ENCODE measurements around the gene CA14. TPM values are rescaled to one million over a fixed set of nuclear protein-coding genes. Genes with fewer than 3 reads are reported as not detected.
A peak's percentile ranks its signal among the peaks of the same experiment; 100 is the strongest.

Gene CA14
- total and polyA plus RNA-seq, 9 of the 15 experiments (the other 6 are each of a cell fraction or from before 2014, with no cell fraction given): 0.13 to 0.57 (median 0.26) TPM; not detected in 1

- TF ChIP-seq TFAM (CRISPR knock-in tag; conservative IDR thresholded peaks at IDR 0.05) (no peak), NFRKB (IDR thresholded peaks at IDR 0.05; ENCODE audit: low read depth) (peak; percentile 75; the same call in 1 of the 2 replicates), NUFIP1 (IDR thresholded peaks at IDR 0.05; ENCODE audit: partially characterized antibody) (no peak), E4F1 (CRISPR knock-in tag; IDR thresholded peaks at IDR 0.05; ENCODE audit: borderline replicate concordance) (no peak), NFE2L1 (tag; IDR thresholded peaks at IDR 0.05; ENCODE audit: borderline replicate concordance, low read depth) (no peak), HSF4 (CRISPR knock-in tag; IDR thresholded peaks at IDR 0.05; ENCODE audit: borderline replicate concordance) (no peak), ZBTB17 (CRISPR knock-in tag; IDR thresholded peaks at IDR 0.05) (0 out of 2 replicates have a peak, but pooled peaks have one; percentile 21), ZNF134 (CRISPR knock-in tag; conservative IDR thresholded peaks at IDR 0.05) (peak; percentile 72), SMARCC2 (IDR thresholded peaks at IDR 0.05; ENCODE audit: low read depth) (no peak), KAT7 (CRISPR knock-in tag; IDR thresholded peaks at IDR 0.05; ENCODE audit: borderline replicate concordance) (no peak), ZFP1 (CRISPR knock-in tag; IDR thresholded peaks at IDR 0.05) (no peak), GABPB2 (CRISPR knock-in tag; conservative IDR thresholded peaks at IDR 0.05) (no peak), POU5F1 (IDR thresholded peaks at IDR 0.05; ENCODE audit: borderline replicate concordance, low read depth, low read length, partially characterized antibody) (no peak), ZNF76 (CRISPR knock-in tag; IDR thresholded peaks at IDR 0.05; ENCODE audit: borderline replicate concordance) (no peak)
- TF ChIP-seq, protein P1, sequence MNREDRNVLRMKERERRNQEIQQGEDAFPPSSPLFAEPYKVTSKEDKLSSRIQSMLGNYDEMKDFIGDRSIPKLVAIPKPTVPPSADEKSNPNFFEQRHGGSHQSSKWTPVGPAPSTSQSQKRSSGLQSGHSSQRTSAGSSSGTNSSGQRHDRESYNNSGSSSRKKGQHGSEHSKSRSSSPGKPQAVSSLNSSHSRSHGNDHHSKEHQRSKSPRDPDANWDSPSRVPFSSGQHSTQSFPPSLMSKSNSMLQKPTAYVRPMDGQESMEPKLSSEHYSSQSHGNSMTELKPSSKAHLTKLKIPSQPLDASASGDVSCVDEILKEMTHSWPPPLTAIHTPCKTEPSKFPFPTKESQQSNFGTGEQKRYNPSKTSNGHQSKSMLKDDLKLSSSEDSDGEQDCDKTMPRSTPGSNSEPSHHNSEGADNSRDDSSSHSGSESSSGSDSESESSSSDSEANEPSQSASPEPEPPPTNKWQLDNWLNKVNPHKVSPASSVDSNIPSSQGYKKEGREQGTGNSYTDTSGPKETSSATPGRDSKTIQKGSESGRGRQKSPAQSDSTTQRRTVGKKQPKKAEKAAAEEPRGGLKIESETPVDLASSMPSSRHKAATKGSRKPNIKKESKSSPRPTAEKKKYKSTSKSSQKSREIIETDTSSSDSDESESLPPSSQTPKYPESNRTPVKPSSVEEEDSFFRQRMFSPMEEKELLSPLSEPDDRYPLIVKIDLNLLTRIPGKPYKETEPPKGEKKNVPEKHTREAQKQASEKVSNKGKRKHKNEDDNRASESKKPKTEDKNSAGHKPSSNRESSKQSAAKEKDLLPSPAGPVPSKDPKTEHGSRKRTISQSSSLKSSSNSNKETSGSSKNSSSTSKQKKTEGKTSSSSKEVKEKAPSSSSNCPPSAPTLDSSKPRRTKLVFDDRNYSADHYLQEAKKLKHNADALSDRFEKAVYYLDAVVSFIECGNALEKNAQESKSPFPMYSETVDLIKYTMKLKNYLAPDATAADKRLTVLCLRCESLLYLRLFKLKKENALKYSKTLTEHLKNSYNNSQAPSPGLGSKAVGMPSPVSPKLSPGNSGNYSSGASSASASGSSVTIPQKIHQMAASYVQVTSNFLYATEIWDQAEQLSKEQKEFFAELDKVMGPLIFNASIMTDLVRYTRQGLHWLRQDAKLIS (CRISPR knock-in tag; IDR thresholded peaks at IDR 0.05): no peak; the same call in 1 of the 2 replicates
- TF ChIP-seq, protein P2, sequence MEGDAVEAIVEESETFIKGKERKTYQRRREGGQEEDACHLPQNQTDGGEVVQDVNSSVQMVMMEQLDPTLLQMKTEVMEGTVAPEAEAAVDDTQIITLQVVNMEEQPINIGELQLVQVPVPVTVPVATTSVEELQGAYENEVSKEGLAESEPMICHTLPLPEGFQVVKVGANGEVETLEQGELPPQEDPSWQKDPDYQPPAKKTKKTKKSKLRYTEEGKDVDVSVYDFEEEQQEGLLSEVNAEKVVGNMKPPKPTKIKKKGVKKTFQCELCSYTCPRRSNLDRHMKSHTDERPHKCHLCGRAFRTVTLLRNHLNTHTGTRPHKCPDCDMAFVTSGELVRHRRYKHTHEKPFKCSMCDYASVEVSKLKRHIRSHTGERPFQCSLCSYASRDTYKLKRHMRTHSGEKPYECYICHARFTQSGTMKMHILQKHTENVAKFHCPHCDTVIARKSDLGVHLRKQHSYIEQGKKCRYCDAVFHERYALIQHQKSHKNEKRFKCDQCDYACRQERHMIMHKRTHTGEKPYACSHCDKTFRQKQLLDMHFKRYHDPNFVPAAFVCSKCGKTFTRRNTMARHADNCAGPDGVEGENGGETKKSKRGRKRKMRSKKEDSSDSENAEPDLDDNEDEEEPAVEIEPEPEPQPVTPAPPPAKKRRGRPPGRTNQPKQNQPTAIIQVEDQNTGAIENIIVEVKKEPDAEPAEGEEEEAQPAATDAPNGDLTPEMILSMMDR (IDR thresholded peaks at IDR 0.05 in 2 of 3, conservative IDR thresholded peaks at IDR 0.05 in 1 of 3; ENCODE audit: insufficient read depth in 2 of 3, low read depth in 1 of 3, low read length in 3 of 3): no peak
- TF ChIP-seq, protein P3, sequence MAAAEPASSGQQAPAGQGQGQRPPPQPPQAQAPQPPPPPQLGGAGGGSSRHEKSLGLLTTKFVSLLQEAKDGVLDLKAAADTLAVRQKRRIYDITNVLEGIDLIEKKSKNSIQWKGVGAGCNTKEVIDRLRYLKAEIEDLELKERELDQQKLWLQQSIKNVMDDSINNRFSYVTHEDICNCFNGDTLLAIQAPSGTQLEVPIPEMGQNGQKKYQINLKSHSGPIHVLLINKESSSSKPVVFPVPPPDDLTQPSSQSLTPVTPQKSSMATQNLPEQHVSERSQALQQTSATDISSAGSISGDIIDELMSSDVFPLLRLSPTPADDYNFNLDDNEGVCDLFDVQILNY (CRISPR knock-in tag; IDR thresholded peaks at IDR 0.05): no peak
These were observed 36.1 kb downstream of the CA14 start, which contains the start of gene MRPS21 (continued) for GRCh38 chr1:150293433-150294253.

Measured in K562 (cell line).